Endothelial cell of umbilical vein (primary cell): ENCODE data around the gene USB1. TPM values are rescaled to one million over a fixed set of nuclear protein-coding genes. Genes with fewer than 3 reads are reported as not detected.

Experiments used
- BruUV-seq: library from RNA; stranded (reverse); fragments of 400-500 nt; replicated peaks from 2 replicates; lab custom pipeline; 2021; lab: Mats Ljungman, UMichigan
- CTCF ChIA-PET: fragments of 300-600, 350-600 bp; sonication (Branson Sonifier 250); formaldehyde crosslinking; loops from one replicate; lab custom pipeline; 2021; ENCODE audit warnings: antibody characterized with exemption, inconsistent platforms; lab: Charles Lee
- POLR2A ChIA-PET: fragments of 300-600, 350-600 bp; sonication (Branson Sonifier 250); formaldehyde crosslinking; loops from one replicate; lab custom pipeline; 2021; ENCODE audit warnings: antibody characterized with exemption, inconsistent platforms; lab: Charles Lee
- DNase-seq: peaks from one replicate; pipeline ENCODE4 v3.0.0-alpha.2; 2011; ENCODE audit warnings: low read depth, low spot score
- FAIRE-seq: peaks from 2 replicates; lab custom pipeline; 2011; peaks lifted over from hg19 to GRCh38; lab: Jason Lieb, UNC
- H2AFZ ChIP-seq: 2 replicates; pipeline ENCODE4 v1.6.0; 2012; ENCODE audit warnings: low read depth, low read length, control low read depth, inconsistent platforms
- H3K27ac ChIP-seq: 2 replicates; pipeline ENCODE4 v1.5.1; 2011; ENCODE audit warnings: low read depth, mild to moderate bottlenecking, control low read depth, low read length, moderate library complexity; ENCODE audit not compliant: insufficient read depth
- H3K27me3 ChIP-seq, 2 experiments: 2 replicates each; pipeline versions ENCODE4 v1.6.0 to v1.6.1; 2011; ENCODE audit warnings: low read length in 2 of 2, mixed read lengths in 1 of 2; ENCODE audit not compliant: control insufficient read depth in 2 of 2, insufficient read depth in 2 of 2
- H3K36me3 ChIP-seq, 2 experiments: 2 replicates in 1 of 2; 3 replicates in 1 of 2; pipeline ENCODE4 v1.5.1; 2011; ENCODE audit warnings: low read length in 2 of 2, mild to moderate bottlenecking in 1 of 2, moderate library complexity in 1 of 2; ENCODE audit not compliant: control insufficient read depth in 2 of 2, insufficient read depth in 2 of 2; ENCODE audit errors: extremely low read depth in 1 of 2
- H3K4me1 ChIP-seq: 3 replicates; pipeline ENCODE4 v1.5.1; 2011; ENCODE audit warnings: mild to moderate bottlenecking, low read length; ENCODE audit not compliant: control insufficient read depth, insufficient read depth; ENCODE audit errors: extremely low read depth
- H3K4me2 ChIP-seq: 2 replicates; pipeline ENCODE4 v1.6.1; 2011; ENCODE audit warnings: low read length, control low read depth, mixed read lengths; ENCODE audit not compliant: insufficient read depth
- H3K4me3 ChIP-seq, 3 experiments: fragments of 200-600 bp in 1 of 3; sonication (generic), shearing (Covaris generic) in 1 of 3; replicated peaks in 1 of 3; 2 replicates each; pipeline ENCODE4 v1.5.1; 2011 to 2016; ENCODE audit warnings: control low read depth in 3 of 3, low read length in 3 of 3, mild to moderate bottlenecking in 2 of 3, inconsistent platforms in 1 of 3, low read depth in 1 of 3, moderate library complexity in 1 of 3; ENCODE audit not compliant: insufficient read depth in 1 of 3
- H3K79me2 ChIP-seq: 2 replicates; pipeline ENCODE4 v1.6.0; 2012; ENCODE audit warnings: low read length, inconsistent platforms; ENCODE audit not compliant: control insufficient read depth, insufficient read depth
- H3K9ac ChIP-seq: replicated peaks from 2 replicates; pipeline ENCODE3; 2011; ENCODE audit warnings: low read length, control low read depth; ENCODE audit not compliant: insufficient read depth; ENCODE audit errors: extremely low read depth
- H3K9me1 ChIP-seq: replicated peaks from 3 replicates; pipeline ENCODE4 v1.6.0; 2011; ENCODE audit warnings: mild to moderate bottlenecking, low read length; ENCODE audit not compliant: control insufficient read depth, insufficient read depth; ENCODE audit errors: extremely low read depth
- H3K9me3 ChIP-seq: replicated peaks from 2 replicates; pipeline ENCODE4 v1.5.1; 2012; ENCODE audit warnings: low read length, inconsistent platforms; ENCODE audit not compliant: control insufficient read depth, insufficient read depth
- H4K20me1 ChIP-seq: replicated peaks from 2 replicates; pipeline ENCODE3; 2011; ENCODE audit warnings: mild to moderate bottlenecking, low read length; ENCODE audit not compliant: control insufficient read depth, insufficient read depth; ENCODE audit errors: extremely low read depth
- CTCF ChIP-seq, 2 donors: IDR thresholded peaks; 1 replicate in 1 of 2; 2 replicates in 1 of 2; pipeline ENCODE4 v1.5.1; 2011; ENCODE audit warnings: low read length in 2 of 2, mild to moderate bottlenecking in 2 of 2, moderate library complexity in 2 of 2, control low read depth in 1 of 2, inconsistent platforms in 1 of 2, low read depth in 1 of 2; ENCODE audit not compliant: insufficient read depth in 1 of 2; ENCODE audit errors: extremely low read depth in 1 of 2
- JUN ChIP-seq: IDR thresholded peaks from 2 replicates; pipeline ENCODE4 v1.6.1; 2011; ENCODE audit warnings: borderline replicate concordance, low read depth; ENCODE audit not compliant: insufficient read length, insufficient read depth
- MYC ChIP-seq: IDR thresholded peaks from one replicate; pipeline ENCODE4 v1.6.1; 2011; ENCODE audit warnings: mild to moderate bottlenecking, low read depth, low read length
- POLR2A ChIP-seq: IDR thresholded peaks from 2 replicates; pipeline ENCODE4 v1.6.1; 2012; ENCODE audit warnings: low read depth, mild to moderate bottlenecking, control low read depth, low read length
- POLR2AphosphoS5 ChIP-seq: IDR thresholded peaks from 2 replicates; pipeline ENCODE4 v1.6.1; 2012; ENCODE audit warnings: low read depth, mild to moderate bottlenecking, control low read depth, low read length, moderate library complexity; ENCODE audit not compliant: insufficient read depth
- dilution Hi-C: fragments of 300-500 bp; cut with MboI; formaldehyde crosslinking; loops from one replicate; pipeline ENCODE4 v1.15.0; 2019; ENCODE audit warnings: low sequenced_read_pairs; ENCODE audit not compliant: extremely low pct_ligation_motif_present
- intact Hi-C: fragments of 100-400 bp; cut with micrococcal nuclease; formaldehyde crosslinking; loops from one replicate; pipeline ENCODE4 v1.10.0; 2022
- polyA plus RNA-seq, 4 experiments: library from polyadenylated mRNA; depleted of rRNA in 3 of 4; stranded (reverse) in 3 of 4; unstranded in 1 of 4; fragments of >200 nt; gene quantifications; 2 replicates each; pipeline versions ENCODE4 v1.2.1 to v1.2.3, GENCODE V29; 2011 to 2012; ENCODE audit warnings: missing spikeins in 1 of 4
- total RNA-seq: library from RNA; stranded (reverse); gene quantifications from 2 replicates; pipeline ENCODE4 v1.2.3, GENCODE V29; 2021

USB1 gene
- total and polyA plus RNA-seq, 2 donors (not counting 3 experiments of a cell fraction or from before 2014, with no cell fraction given) = 64.6 to 83.8 TPM

- Histone ChIP-seq H3K27ac (no peak overlapping the region), H2AFZ (peak overlapping the region; percentile 81), H3K4me3 (peak overlapping the region in 2 of 3 experiments; percentile 51 to 64), H3K36me3 (no peaks in the 10 kb centered on the region), H3K4me2 (peak overlapping the region; percentile 84), H3K79me2 (no peaks in the 10 kb centered on the region), H3K27me3 (peaks cover 0 to 8% of the 10 kb centered on the region in 2 experiments), H3K9me3 (no peaks in the 10 kb centered on the region), H3K4me1 (peaks cover 19% of the 10 kb centered on the region), H3K9me1 (no peaks in the 10 kb centered on the region), H4K20me1 (no peaks in the 10 kb centered on the region), H3K9ac (no peak overlapping the region)
- ChIA-PET CTCF (interaction anchor here (0.9 to 5.6 kb wide), 4 partner anchors 71 to 145 kb away, joined by 3 to 54 read pairs (median 28); partner anchors contain the start of gene CFAP20), POLR2A (interaction anchor here (1.0 to 2.0 kb wide), 2 partner anchors 96 to 103 kb away, joined by 3 to 8 read pairs; partner anchors contain the start of gene CFAP20)
- TF ChIP-seq JUN (no peak), MYC (no peak), POLR2AphosphoS5 (no peak), POLR2A (no peak), CTCF (IDR thresholded peaks at IDR 0.05; ENCODE audit: extremely low read depth in 1 of 2, insufficient read depth in 1 of 2, low read depth in 1 of 2, low read length in 2 of 2) (no peak)
- dilution Hi-C loops = no loop called here
- no peak for FAIRE-seq
- DNase-seq = peak; percentile 56
- no TSS peak for BruUV-seq
- intact Hi-C loops = loop anchor here (1.0 to 2.0 kb wide), 2 partner anchors 55 to 71 kb away; no protein-coding TSS in a partner anchor
Observed at GRCh38 chr16:58026139-58026704, 25.0 kb downstream of the USB1 start.
